ENCODE data around the gene UBE2J2. TPM values are rescaled to one million over a fixed set of nuclear protein-coding genes. Genes with fewer than 3 reads are reported as not detected.

UBE2J2 gene
- total RNA-seq, 2 experiments from 2014 or later = 41.4 to 41.5 TPM

- Histone ChIP-seq H3K36me3 (ENCODE audit: insufficient read depth, low read length) (peaks cover 35% of the 10 kb centered on the region), H3K4me1 (ENCODE audit: insufficient read depth, low read length) (peaks cover 46% of the 10 kb centered on the region), H3K9me3 (ENCODE audit: control insufficient read depth in 1 of 2, insufficient read depth in 1 of 2, low read length in 2 of 2) (no peaks in the 10 kb centered on the region), H3K27me3 (ENCODE audit: control insufficient read depth in 1 of 2, insufficient read depth in 2 of 2, low read length in 2 of 2) (no peaks in the 10 kb centered on the region), H3K27ac (ENCODE audit: low read depth in 1 of 2, low read length in 2 of 2) (peak overlapping the region; percentile 22 to 59), H3K4me3 (ENCODE audit: low read length) (peak overlapping the region; percentile 60)
- peaks cover 22% of the 10 kb centered on the region for H3K36me3 Mint-ChIP-seq (ENCODE audit: low read depth)
- peaks cover 25% of the 10 kb centered on the region for H3K4me1 Mint-ChIP-seq (ENCODE audit: low read depth)
- DNase-seq (no peak), ATAC-seq (ENCODE audit: poor library complexity) (no peak)
- ChIA-PET POLR2A (no interaction called here), CTCF (no interaction called here)
- H3K27me3 Mint-ChIP-seq = no peaks in the 10 kb centered on the region
- intact Hi-C loops (cut with DNase I, micrococcal nuclease) = loop anchor here (1.0 to 10.0 kb wide), 8 partner anchors 15 to 274 kb away; partner anchors contain the start of genes AURKAIP1 (in 2 of the 2), C1orf159 (in 1 of the 2), CPTP (in 1 of the 2) and DVL1 (in 1 of the 2)
- H3K9me3 Mint-ChIP-seq = no peaks in the 10 kb centered on the region
- TF ChIP-seq, protein P1, sequence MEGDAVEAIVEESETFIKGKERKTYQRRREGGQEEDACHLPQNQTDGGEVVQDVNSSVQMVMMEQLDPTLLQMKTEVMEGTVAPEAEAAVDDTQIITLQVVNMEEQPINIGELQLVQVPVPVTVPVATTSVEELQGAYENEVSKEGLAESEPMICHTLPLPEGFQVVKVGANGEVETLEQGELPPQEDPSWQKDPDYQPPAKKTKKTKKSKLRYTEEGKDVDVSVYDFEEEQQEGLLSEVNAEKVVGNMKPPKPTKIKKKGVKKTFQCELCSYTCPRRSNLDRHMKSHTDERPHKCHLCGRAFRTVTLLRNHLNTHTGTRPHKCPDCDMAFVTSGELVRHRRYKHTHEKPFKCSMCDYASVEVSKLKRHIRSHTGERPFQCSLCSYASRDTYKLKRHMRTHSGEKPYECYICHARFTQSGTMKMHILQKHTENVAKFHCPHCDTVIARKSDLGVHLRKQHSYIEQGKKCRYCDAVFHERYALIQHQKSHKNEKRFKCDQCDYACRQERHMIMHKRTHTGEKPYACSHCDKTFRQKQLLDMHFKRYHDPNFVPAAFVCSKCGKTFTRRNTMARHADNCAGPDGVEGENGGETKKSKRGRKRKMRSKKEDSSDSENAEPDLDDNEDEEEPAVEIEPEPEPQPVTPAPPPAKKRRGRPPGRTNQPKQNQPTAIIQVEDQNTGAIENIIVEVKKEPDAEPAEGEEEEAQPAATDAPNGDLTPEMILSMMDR (IDR thresholded peaks at IDR 0.05) = no peak
- peak overlapping the region; percentile 91 for H3K4me3 Mint-ChIP-seq
- peak overlapping the region; percentile 83 for H3K27ac Mint-ChIP-seq
These were observed 35.1 kb upstream of the UBE2J2 start for GRCh38 chr1:1308756-1309250.

DNA sequence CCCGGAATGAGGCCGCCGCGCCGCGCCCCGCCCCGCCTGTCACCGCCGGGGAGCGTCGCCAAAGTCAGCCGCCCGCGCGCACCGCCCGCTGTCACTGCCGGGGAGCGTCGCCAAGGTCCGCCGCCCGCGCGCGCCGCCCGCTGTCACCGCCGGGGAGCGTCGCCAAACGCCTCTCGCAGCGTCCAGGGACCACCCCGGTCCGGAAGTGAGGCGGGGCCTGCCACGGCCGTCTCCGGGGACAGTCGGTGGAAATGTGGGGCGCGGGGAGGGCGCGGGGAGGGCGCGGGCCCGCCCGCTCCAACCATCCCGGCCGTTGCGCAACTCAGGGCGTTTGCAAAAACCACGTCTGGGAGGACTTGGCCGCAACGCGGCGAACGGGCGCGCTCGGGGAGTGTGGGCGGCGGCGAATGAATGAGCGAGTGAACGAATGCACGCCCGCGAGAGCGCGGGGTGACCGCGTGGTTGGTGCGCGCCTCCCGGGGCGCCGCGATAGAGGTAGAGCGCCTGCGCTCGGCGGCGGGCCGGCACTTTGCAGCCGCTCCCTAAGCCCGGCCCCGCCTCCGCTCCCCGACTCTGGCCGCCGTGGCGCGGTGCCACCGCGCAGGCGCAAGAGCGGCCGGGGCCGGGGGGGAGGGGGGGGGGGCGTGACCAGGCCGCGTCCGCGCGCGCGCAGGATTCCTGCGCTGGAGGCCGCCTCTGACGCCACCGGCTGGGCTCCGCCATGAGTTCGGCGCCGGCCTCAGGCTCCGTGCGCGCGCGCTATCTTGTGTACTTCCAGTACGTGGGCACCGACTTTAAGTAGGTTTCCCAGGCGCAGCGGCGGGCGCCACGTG lies 34.5 kb upstream of the UBE2J2 start, which contains the start of the genes ACAP3 and PUSL1:
TSS of gene ACAP3 (minus strand) at position 8 of the 833 bp plus-strand sequence. CDS start 115 bp downstream, outside the sequence.
TSS of gene PUSL1 (plus strand) at position 675 of the 833 bp plus-strand sequence. CDS start at position 722, 47 bp downstream.
- H3K4me3 ChIP-seq (ENCODE audit: low read length) = peak within 1 kb of the TSS; percentile 70

More for the DNA sequence above, 34.5 kb upstream of the UBE2J2 start, which contains the start of the genes ACAP3 and PUSL1:
- peaks cover 18% of the 10 kb centered on the region for H3K36me3 Mint-ChIP-seq (ENCODE audit: low read depth)
- DNase-seq (peak; percentile 77 to 96 (median 86)), ATAC-seq (ENCODE audit: poor library complexity) (peak; percentile 74)
- H3K27ac Mint-ChIP-seq = peak within 1 kb of the TSS; percentile 87
- Histone ChIP-seq H3K9me3 (ENCODE audit: control insufficient read depth in 1 of 2, insufficient read depth in 1 of 2, low read length in 2 of 2) (no peaks in the 10 kb centered on the region), H3K27ac (ENCODE audit: low read depth in 1 of 2, low read length in 2 of 2) (peak within 1 kb of the TSS; percentile 76 to 88), H3K36me3 (ENCODE audit: insufficient read depth, low read length) (peaks cover 28% of the 10 kb centered on the region), H3K27me3 (ENCODE audit: control insufficient read depth in 1 of 2, insufficient read depth in 2 of 2, low read length in 2 of 2) (no peaks in the 10 kb centered on the region), H3K4me1 (ENCODE audit: insufficient read depth, low read length) (peaks cover 46% of the 10 kb centered on the region)
- no peaks in the 10 kb centered on the region for H3K9me3 Mint-ChIP-seq
- peaks cover 25% of the 10 kb centered on the region for H3K4me1 Mint-ChIP-seq (ENCODE audit: low read depth)
- intact Hi-C loops (cut with DNase I, micrococcal nuclease) = loop anchor here (1.0 to 10.0 kb wide), 8 partner anchors 16 to 273 kb away; partner anchors contain the start of genes AURKAIP1 (in 2 of the 2), C1orf159 (in 1 of the 2), CPTP (in 1 of the 2) and DVL1 (in 1 of the 2)
- POLR2A ChIA-PET = no interaction called here
- CTCF ChIA-PET = no interaction called here
- H3K27me3 Mint-ChIP-seq = no peaks in the 10 kb centered on the region
- TF ChIP-seq, protein P1 (IDR thresholded peaks at IDR 0.05) = no peak
- peak within 1 kb of the TSS; percentile 93 for H3K4me3 Mint-ChIP-seq
